Activated CD8-positive, alpha-beta memory T cell treated with anti-CD3 and anti-CD28 coated beads, Interleukin-2, amount 50 U/mL, for 24 hours (primary cell): ENCODE data around the gene ACSF3.
"Not testable (repeated sequence)": the region's sequence is repeated elsewhere in the genome, so short reads cannot be mapped to it uniquely, and the experiment has no call there.

ENCODE experiments used
- DNase-seq: peaks from one replicate; pipeline ENCODE4 v3.0.0-alpha.2; 2020; ENCODE audit errors: extremely low read depth

The ACSF3 gene

GRCh38 chr16:89055894-89056555 is 37.6 kb upstream of the ACSF3 start:
- DNase-seq: no peak

DNA sequence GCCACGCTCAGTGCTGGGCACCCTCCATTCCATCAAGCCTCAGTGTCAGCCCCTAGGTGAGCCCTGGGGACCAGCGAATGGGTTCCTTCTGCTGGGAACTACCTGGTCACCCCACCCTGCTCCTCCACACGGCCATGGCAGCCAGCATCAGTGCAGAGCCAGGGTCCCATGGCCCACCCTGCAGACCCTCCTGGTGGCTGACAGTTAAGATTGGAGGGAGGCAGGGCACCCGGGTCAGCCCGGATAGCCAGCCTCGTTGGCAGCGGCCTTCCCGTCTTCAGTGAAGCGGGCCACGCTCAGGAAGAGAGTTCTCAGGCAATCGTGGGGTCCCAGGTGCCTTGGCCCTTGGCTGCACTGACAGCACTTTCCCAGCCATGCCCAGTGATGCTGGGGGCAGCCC is 37.1 kb upstream of the ACSF3 start:
- no peak for DNase-seq

- DNase-seq: no peak
These were observed 35.9 kb upstream of the ACSF3 start for GRCh38 chr16:89057738-89058137.

GRCh38 chr16:89058812-89059211 is 34.8 kb upstream of the ACSF3 start:
- no peak for DNase-seq

GRCh38 chr16:89060207-89060794 is 33.4 kb upstream of the ACSF3 start:
- no peak for DNase-seq

- no peak for DNase-seq
These were observed 32.6 kb upstream of the ACSF3 start for GRCh38 chr16:89061086-89061485.

DNA sequence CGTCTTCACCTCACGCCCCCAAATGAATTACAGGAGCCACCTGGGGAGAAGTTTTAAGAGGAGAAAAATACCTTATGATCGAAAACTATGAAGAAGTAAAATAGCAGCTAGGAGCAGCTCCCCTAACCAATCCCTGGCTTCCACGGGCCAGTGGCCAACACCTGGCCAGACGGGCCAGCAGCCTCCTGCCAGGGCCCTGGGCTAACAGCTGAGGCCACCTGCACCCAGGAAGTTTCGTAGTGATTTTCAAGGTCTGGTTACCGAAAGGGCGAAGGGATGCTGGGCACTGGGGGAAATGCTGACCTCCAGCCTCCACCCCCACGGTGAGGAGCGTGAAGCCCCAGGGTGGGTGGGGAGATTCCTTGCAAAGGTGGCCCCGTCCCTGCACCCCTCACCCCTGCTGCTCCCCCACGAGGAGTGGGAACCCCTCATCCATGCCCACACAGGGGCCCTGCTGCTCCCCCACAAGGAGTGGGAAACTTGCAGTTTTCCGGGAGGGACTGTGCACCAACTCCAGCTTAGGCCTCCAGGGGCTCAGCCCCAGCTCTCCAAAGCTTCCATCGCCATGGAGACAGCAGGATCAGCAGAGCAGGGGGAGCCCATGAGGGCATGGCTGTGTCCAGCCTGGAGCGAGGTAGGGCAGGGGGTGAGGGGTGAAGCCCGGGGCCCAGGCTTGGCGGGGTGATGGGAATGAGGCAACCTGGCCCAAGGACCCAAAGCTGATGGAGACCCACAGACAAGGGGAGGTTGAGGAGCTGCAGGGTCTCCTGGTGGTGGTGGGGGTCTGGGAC is 31.9 kb upstream of the ACSF3 start:
- no peak for DNase-seq

DNA sequence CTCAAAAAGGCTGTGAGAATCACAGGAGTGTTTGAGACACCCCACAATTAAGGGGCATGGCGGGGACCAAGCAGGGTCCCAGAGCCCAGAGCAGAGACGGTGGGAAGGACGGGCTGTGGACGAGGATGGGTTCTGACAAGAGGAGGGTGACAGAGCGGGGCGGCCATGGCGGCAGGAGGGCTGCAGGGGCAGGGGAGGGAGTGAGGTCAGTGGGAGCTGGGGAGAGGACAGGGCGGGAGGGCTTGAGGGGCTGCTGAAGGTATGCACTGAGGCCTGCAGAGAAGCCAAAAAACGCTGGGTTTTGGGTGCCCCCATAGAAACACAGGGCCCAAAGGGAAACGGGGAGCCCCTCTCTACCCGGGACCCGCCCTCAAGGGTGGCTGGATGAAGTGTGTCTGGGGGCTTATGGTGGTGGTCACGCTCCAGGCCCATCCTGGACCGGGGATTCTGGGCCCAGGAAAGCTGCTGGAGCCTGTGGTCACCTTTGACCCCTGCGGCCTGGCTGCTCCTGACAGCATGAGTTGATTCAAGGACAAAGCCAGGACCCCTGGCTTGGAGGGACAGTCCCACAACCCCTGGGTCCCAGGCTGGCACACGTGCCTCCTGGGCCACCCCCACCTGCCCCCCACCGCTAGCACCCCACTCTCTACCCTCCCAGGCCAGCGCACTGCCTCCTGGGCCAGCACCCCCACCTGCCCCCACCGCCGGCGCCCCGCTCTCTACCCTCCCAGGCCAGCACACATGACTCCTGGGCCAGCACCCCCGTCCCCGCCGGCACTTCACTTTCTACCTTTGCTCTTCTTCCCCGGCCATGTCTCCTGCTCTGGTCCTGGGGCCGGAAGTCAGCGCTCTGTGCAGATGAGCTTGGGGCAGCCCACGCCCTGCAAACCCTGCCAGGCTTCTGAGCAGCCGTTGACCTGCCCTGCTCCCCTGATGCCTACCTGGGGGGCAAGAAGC is 31.0 kb upstream of the ACSF3 start:
- DNase-seq: no peak

- no peak for DNase-seq
These were observed 29.8 kb upstream of the ACSF3 start for GRCh38 chr16:89063768-89064320.

DNA sequence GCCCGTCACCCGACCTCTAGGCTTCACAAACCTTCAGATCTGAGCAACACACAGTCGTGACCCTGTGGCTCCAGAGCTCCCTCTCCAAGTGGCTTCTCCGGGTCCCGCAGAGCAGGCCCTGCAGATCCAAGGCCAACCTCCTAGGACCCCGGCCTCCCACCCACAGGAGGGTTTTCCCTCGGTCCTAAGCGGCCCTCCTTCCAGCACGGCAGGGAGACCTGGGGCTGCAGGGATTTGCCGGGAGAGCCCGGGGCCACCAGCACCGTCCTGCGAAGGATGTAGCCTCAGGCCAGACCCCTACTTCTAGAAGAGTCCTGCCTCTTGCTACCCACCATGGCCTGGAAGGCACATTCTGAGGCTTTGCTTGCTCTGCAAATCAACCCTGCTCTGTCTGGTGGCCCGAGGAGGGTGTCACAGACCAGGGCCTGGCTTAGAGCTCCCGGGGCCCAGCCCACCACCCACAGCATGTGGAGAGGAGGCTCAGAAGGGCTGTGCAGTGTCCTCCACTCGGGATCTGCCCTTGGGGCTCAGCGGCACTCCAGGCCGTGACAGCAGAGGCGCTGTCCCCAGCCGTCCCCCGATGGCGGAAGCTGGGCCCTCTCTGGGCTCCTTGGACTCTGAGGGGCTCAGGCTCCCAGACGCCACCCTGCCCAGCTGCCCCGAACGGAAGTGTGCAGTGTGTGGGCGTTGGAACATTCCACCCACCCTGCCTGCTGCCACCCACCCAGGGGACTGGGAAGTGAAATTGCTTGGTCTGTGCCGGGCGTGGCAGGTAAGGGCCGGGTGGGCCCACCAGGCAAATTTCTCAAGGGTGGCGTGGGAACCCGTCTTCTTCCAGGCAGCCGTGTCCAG is 28.8 kb upstream of the ACSF3 start:
- DNase-seq: no peak

DNA sequence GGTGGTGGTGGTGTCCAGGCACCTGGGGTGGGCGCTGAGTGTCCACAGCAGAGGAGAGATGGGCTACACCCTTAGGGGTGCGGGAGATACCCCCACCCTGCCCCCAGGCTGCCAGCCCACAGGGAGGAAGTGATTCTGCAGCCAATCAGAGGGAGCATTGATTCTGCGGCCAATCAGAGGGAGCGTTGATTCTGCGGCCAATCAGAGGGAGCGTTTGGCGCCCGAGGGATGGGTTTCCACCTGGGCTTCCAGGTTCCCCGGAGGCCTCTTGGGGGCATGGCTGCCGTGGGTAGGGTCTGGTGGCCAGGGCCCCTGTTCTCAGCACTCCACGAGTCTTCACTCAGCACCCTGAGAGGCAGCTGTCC is 28.2 kb upstream of the ACSF3 start:
- DNase-seq: no peak

DNA sequence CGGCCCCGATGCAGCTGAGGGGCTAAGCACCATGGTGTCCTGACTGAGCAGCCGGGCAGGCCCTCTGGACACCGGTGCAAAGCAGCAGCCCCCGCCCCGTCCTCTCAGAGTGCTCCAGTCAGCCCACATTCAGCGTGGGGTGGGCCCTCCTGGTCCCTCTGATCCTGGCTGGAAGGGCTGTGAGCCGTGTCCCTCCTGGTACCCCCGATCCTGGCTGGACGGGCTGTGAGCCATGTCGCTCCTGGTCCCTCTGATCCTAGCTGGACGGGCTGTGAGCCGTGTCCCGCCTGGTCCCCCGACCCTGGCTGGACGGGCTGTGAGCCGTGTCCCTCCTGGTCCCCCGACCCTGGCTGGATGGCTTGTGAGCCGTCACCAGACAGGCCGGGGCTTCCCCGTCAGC is 26.9 kb upstream of the ACSF3 start:
- DNase-seq: no peak

DNA sequence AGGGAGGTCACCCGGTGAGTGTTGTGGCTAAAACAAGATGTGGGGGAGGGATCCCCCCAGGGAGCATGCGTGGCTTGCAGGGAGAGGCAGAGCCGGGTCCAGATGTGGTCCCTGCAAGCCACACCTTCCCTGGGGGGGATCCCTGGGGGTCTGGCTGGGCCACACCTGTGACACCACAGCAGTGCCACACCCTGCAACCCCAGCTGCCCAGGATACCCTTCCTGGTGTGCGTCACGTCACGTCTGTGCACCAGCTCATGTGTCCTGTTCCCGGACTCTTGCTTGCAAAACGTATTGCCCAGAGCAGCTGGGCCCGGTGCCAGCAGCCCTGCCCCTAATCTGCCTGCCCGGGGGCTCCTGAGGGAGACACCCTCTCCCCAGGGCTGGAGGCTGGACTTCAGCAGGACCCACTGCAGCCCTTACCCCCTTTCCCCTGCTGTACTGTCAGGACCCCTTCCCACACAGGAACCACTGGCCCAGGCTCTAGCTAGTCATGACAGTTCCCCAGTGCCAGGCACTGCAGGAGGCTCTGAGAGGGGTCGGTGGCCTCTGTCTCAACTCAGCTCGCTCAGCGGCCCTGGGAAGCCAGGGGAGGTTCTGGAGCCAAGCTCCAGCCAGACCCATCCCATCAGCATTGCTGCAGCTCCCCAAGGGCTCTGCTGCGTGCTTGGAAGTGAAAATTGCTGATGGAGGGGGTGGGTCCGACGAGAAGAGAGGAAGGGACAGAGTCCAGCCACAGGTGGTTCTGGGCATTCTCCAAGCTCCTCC is 25.8 kb upstream of the ACSF3 start:
- no peak for DNase-seq

GRCh38 chr16:89068814-89069616 is 24.6 kb upstream of the ACSF3 start:
- DNase-seq: not testable (repeated sequence)

GRCh38 chr16:89069920-89070319 is 23.7 kb upstream of the ACSF3 start:
- DNase-seq: no peak

- DNase-seq: no peak
These were observed 23.1 kb upstream of the ACSF3 start for GRCh38 chr16:89070590-89070989.

- no peak for DNase-seq
These were observed 21.7 kb upstream of the ACSF3 start for GRCh38 chr16:89071686-89072547.

GRCh38 chr16:89072548-89073130 is 21.0 kb upstream of the ACSF3 start:
- no peak for DNase-seq
